GM18870 (cell line): Measurements from ENCODE around the gene SIVA1.
"Not testable (repeated sequence)": the region's sequence is repeated elsewhere in the genome, so short reads cannot be mapped to it uniquely, and the experiment has no call there.

Source experiments
- ATAC-seq: cut with Tn5 transposase; IDR thresholded peaks from one replicate; pipeline ENCODE4 v1.9.1; 2021; ENCODE audit warnings: moderate library complexity; ENCODE audit not compliant: unreplicated experiment

The SIVA1 gene

GRCh38 chr14:104750753-104751057 is 2.2 kb upstream of the SIVA1 start:
- ATAC-seq: not testable (repeated sequence)

GRCh38 chr14:104751539-104752422 is 1.2 kb upstream of the SIVA1 start:
- no peak for ATAC-seq

- ATAC-seq: peak; percentile 76
Observed at GRCh38 chr14:104752423-104752734, 568 bp upstream of the SIVA1 start.

GRCh38 chr14:104753528-104754212 is 723 bp downstream of the SIVA1 start:
- ATAC-seq: no peak

- no peak for ATAC-seq
Observed at GRCh38 chr14:104754213-104754851, 1.4 kb downstream of the SIVA1 start.

- ATAC-seq: no peak
Observed at GRCh38 chr14:104755621-104756020, 2.7 kb downstream of the SIVA1 start.

GRCh38 chr14:104756477-104757237 is 3.7 kb downstream of the SIVA1 start:
- ATAC-seq: no peak

GRCh38 chr14:104757238-104757585 is 4.3 kb downstream of the SIVA1 start:
- no peak for ATAC-seq

- ATAC-seq: no peak
Observed at GRCh38 chr14:104757681-104758392, 4.9 kb downstream of the SIVA1 start.

GRCh38 chr14:104758981-104759969 is 6.3 kb downstream of the SIVA1 start:
- ATAC-seq: no peak

- no peak for ATAC-seq
Observed at GRCh38 chr14:104765517-104765916, 12.6 kb downstream of the SIVA1 start.

GRCh38 chr14:104766256-104766862 is 13.4 kb downstream of the SIVA1 start:
- ATAC-seq: no peak

GRCh38 chr14:104766863-104767633 is 14.1 kb downstream of the SIVA1 start:
- ATAC-seq: no peak

- no peak for ATAC-seq
Observed at GRCh38 chr14:104767634-104767918, 14.6 kb downstream of the SIVA1 start.

- no peak for ATAC-seq
Observed at GRCh38 chr14:104768437-104769323, 15.7 kb downstream of the SIVA1 start.

- no peak for ATAC-seq
Observed at GRCh38 chr14:104769324-104770071, 16.6 kb downstream of the SIVA1 start.

- ATAC-seq: no peak
Observed at GRCh38 chr14:104770072-104770579, 17.2 kb downstream of the SIVA1 start.
